H1 (cell line): ENCODE results near the gene ZFR. TPM values are rescaled to one million over a fixed set of nuclear protein-coding genes. Genes with fewer than 3 reads are reported as not detected.

Experiments used
- CTCF ChIA-PET: fragments of 300-600 bp; sonication (Branson Sonifier 250); formaldehyde crosslinking; loops from one replicate; lab custom pipeline; 2021; ENCODE audit not compliant: partially characterized antibody; lab: Charles Lee
- POLR2A ChIA-PET: fragments of 300-600 bp; sonication (Branson Sonifier 250); formaldehyde crosslinking; loops from one replicate; lab custom pipeline; 2021; ENCODE audit warnings: inconsistent platforms; ENCODE audit not compliant: partially characterized antibody; lab: Charles Lee
- DNase-seq, 2 experiments: peaks; one replicate each; pipeline versions ENCODE4 v3.0.0 to v3.0.0-alpha.2; 2010 to 2022; ENCODE audit warnings: low spot score in 2 of 2, low read depth in 1 of 2, mixed read lengths in 1 of 2
- FAIRE-seq: peaks from 2 replicates; lab custom pipeline; 2011; peaks lifted over from hg19 to GRCh38; lab: Jason Lieb, UNC
- H2AFZ ChIP-seq: 2 replicates; pipeline ENCODE4 v1.8.1; 2012; ENCODE audit warnings: low read length, inconsistent platforms
- H2AK5ac ChIP-seq: 2 replicates; pipeline ENCODE4 v1.6.1; 2013; ENCODE audit warnings: low read depth, low read length
- H2BK120ac ChIP-seq: replicated peaks from 2 replicates; pipeline ENCODE3; 2013; ENCODE audit warnings: low read depth, low read length, inconsistent platforms
- H2BK12ac ChIP-seq: 2 replicates; pipeline ENCODE4 v1.6.1; 2013; ENCODE audit warnings: low read depth, low read length
- H2BK15ac ChIP-seq: 2 replicates; pipeline ENCODE4 v1.6.1; 2013; ENCODE audit warnings: low read length
- H2BK20ac ChIP-seq: 2 replicates; pipeline ENCODE4 v1.6.1; 2013; ENCODE audit warnings: low read length
- H2BK5ac ChIP-seq: 2 replicates; pipeline ENCODE4 v1.6.1; 2013; ENCODE audit warnings: low read depth, low read length
- H3K14ac ChIP-seq: 2 replicates; pipeline ENCODE4 v1.6.1; 2013; ENCODE audit warnings: inconsistent platforms; ENCODE audit not compliant: insufficient read length
- H3K18ac ChIP-seq: 2 replicates; pipeline ENCODE4 v1.6.1; 2013; ENCODE audit warnings: low read length; ENCODE audit errors: extremely low read depth
- H3K23ac ChIP-seq: 2 replicates; pipeline ENCODE4 v1.6.1; 2013; ENCODE audit warnings: inconsistent platforms; ENCODE audit not compliant: insufficient read length
- H3K23me2 ChIP-seq: 2 replicates; pipeline ENCODE4 v1.6.1; 2013; ENCODE audit warnings: low read depth, low read length
- H3K27ac ChIP-seq: 2 replicates; pipeline ENCODE4 v1.6.1; 2011; ENCODE audit warnings: low read depth, low read length, inconsistent platforms
- H3K27me3 ChIP-seq, 4 experiments: replicated peaks in 1 of 4; 1 replicate in 1 of 4; 2 replicates in 3 of 4; pipeline versions ENCODE4 v1.6.1 to v1.8.1; 2011 to 2013; ENCODE audit warnings: low read length in 3 of 4, mild to moderate bottlenecking in 3 of 4, inconsistent platforms in 2 of 4, mixed read lengths in 2 of 4, moderate library complexity in 1 of 4; ENCODE audit not compliant: control insufficient read depth in 3 of 4, insufficient read depth in 3 of 4; ENCODE audit errors: extremely low read depth in 1 of 4
- H3K36me3 ChIP-seq, 4 experiments: 2 replicates each; pipeline versions ENCODE4 v1.6.1 to v1.8.1; 2011 to 2013; ENCODE audit warnings: mild to moderate bottlenecking in 4 of 4, low read length in 3 of 4, moderate library complexity in 2 of 4, control low read depth in 1 of 4, inconsistent platforms in 1 of 4; ENCODE audit not compliant: insufficient read depth in 4 of 4, control insufficient read depth in 2 of 4
- H3K4ac ChIP-seq: replicated peaks from 2 replicates; pipeline ENCODE3; 2013; ENCODE audit warnings: low read length, low read depth, mixed read lengths, inconsistent platforms; ENCODE audit not compliant: insufficient read length
- H3K4me1 ChIP-seq, 4 experiments: replicated peaks in 1 of 4; 1 replicate in 1 of 4; 2 replicates in 3 of 4; pipeline versions ENCODE4 v1.6.1 to v1.8.1; 2011 to 2013; ENCODE audit warnings: low read length in 3 of 4, inconsistent platforms in 2 of 4, mixed read lengths in 1 of 4; ENCODE audit not compliant: insufficient read depth in 4 of 4, control insufficient read depth in 3 of 4
- H3K4me2 ChIP-seq, 2 experiments: 2 replicates each; pipeline versions ENCODE4 v1.6.1 to v1.8.1; 2011 to 2013; ENCODE audit warnings: low read depth in 2 of 2, low read length in 2 of 2, control low read depth in 1 of 2, inconsistent platforms in 1 of 2, mild to moderate bottlenecking in 1 of 2; ENCODE audit not compliant: insufficient read depth in 1 of 2
- H3K4me3 ChIP-seq, 4 experiments: fragments of 200-600, 300-600 bp in 1 of 4; sonication (generic), shearing (Covaris generic), sonication (Bioruptor Twin) in 1 of 4; 2 replicates each; pipeline versions ENCODE4 v1.5.1 to v1.8.1; 2011 to 2016; ENCODE audit warnings: low read length in 4 of 4, low read depth in 3 of 4, control low read depth in 2 of 4, inconsistent platforms in 2 of 4, mild to moderate bottlenecking in 2 of 4, mixed read lengths in 1 of 4, moderate library complexity in 1 of 4; ENCODE audit not compliant: insufficient read depth in 2 of 4; ENCODE audit errors: extremely low read depth in 1 of 4
- H3K56ac ChIP-seq: replicated peaks from 2 replicates; pipeline ENCODE3; 2013; ENCODE audit warnings: low read depth, mild to moderate bottlenecking, mixed read lengths, low read length, inconsistent platforms; ENCODE audit not compliant: insufficient read length
- H3K79me1 ChIP-seq: 2 replicates; pipeline ENCODE4 v1.6.1; 2013; ENCODE audit warnings: low read depth, low read length, control low read depth
- H3K79me2 ChIP-seq, 2 experiments: 2 replicates each; pipeline versions ENCODE4 v1.6.1 to v1.8.1; 2012 to 2013; ENCODE audit warnings: low read length in 2 of 2, mild to moderate bottlenecking in 2 of 2, inconsistent platforms in 1 of 2; ENCODE audit not compliant: insufficient read depth in 2 of 2, control insufficient read depth in 1 of 2
- H3K9ac ChIP-seq, 4 experiments: replicated peaks in 1 of 4; 1 replicate in 1 of 4; 2 replicates in 3 of 4; pipeline versions ENCODE4 v1.6.1 to v1.8.1; 2011 to 2013; ENCODE audit warnings: low read depth in 3 of 4, low read length in 3 of 4, control low read depth in 2 of 4, mild to moderate bottlenecking in 2 of 4, moderate library complexity in 2 of 4, inconsistent platforms in 1 of 4; ENCODE audit errors: extremely low read depth in 1 of 4
- H3K9me3 ChIP-seq, 2 experiments: 2 replicates each; pipeline versions ENCODE4 v1.6.1 to v1.8.1; 2012 to 2013; ENCODE audit warnings: mild to moderate bottlenecking in 2 of 2, moderate library complexity in 2 of 2, control low read depth in 1 of 2, inconsistent platforms in 1 of 2, low read depth in 1 of 2, low read length in 1 of 2, mixed read lengths in 1 of 2; ENCODE audit not compliant: insufficient read depth in 2 of 2
- H4K20me1 ChIP-seq, 2 experiments: replicated peaks in 1 of 2; 2 replicates each; pipeline versions ENCODE3 to v1.8.1; 2011 to 2013; ENCODE audit warnings: inconsistent platforms in 2 of 2, low read length in 2 of 2, mild to moderate bottlenecking in 1 of 2; ENCODE audit not compliant: insufficient read depth in 2 of 2, control insufficient read depth in 1 of 2
- H4K5ac ChIP-seq: 2 replicates; pipeline ENCODE4 v1.6.1; 2013; ENCODE audit warnings: low read length, low read depth, mixed read lengths, inconsistent platforms; ENCODE audit not compliant: insufficient read length
- H4K8ac ChIP-seq: 2 replicates; pipeline ENCODE4 v1.8.0; 2013; ENCODE audit warnings: mild to moderate bottlenecking, moderate library complexity, low read length, inconsistent platforms; ENCODE audit not compliant: insufficient read depth; ENCODE audit errors: extremely low read depth
- H4K91ac ChIP-seq: replicated peaks from 2 replicates; pipeline ENCODE3; 2013; ENCODE audit warnings: low read length, mixed read lengths, inconsistent platforms; ENCODE audit not compliant: insufficient read length
- ATF3 ChIP-seq: IDR thresholded peaks from 2 replicates; pipeline ENCODE4 v1.6.1; 2011; ENCODE audit warnings: low read depth, mild to moderate bottlenecking, low read length; ENCODE audit not compliant: insufficient read depth
- BACH1 ChIP-seq: IDR thresholded peaks from 2 replicates; pipeline ENCODE4 v1.6.1; 2012; ENCODE audit warnings: low read length, improper control_type of control experiment
- BRCA1 ChIP-seq: IDR thresholded peaks from 2 replicates; pipeline ENCODE4 v1.6.1; 2012; ENCODE audit warnings: low read depth, low read length, improper control_type of control experiment
- CEBPB ChIP-seq: IDR thresholded peaks from 2 replicates; pipeline ENCODE4 v1.6.1; 2012; ENCODE audit warnings: low read depth, low read length
- CHD2 ChIP-seq: IDR thresholded peaks from 2 replicates; pipeline ENCODE4 v1.6.1; 2012; ENCODE audit warnings: low read length, improper control_type of control experiment
- GTF2F1 ChIP-seq: IDR thresholded peaks from 2 replicates; pipeline ENCODE4 v1.6.1; 2012; ENCODE audit warnings: low read depth, low read length, improper control_type of control experiment, borderline replicate concordance
- JUN ChIP-seq: IDR thresholded peaks from 2 replicates; pipeline ENCODE4 v1.6.1; 2011; ENCODE audit warnings: low read depth, mild to moderate bottlenecking, improper control_type of control experiment, low read length
- KDM4A ChIP-seq: IDR thresholded peaks from one replicate; pipeline ENCODE4 v1.7.1; 2012; ENCODE audit warnings: low read depth, mild to moderate bottlenecking, moderate library complexity, low read length, inconsistent platforms; ENCODE audit not compliant: severe bottlenecking
- PHF8 ChIP-seq: fragments of 200-600 bp; sonication (generic); conservative IDR thresholded peaks from 2 replicates; pipeline ENCODE4 v1.7.1; 2012; ENCODE audit warnings: low read depth, mild to moderate bottlenecking, inconsistent platforms, low read length, moderate library complexity
- RNF2 ChIP-seq: fragments of 200-900, 300-1000 bp; sonication (generic); IDR thresholded peaks from 2 replicates; pipeline ENCODE4 v1.7.1; 2016; ENCODE audit warnings: borderline replicate concordance, low read depth, mild to moderate bottlenecking, antibody characterized with exemption, low read length; ENCODE audit not compliant: poor library complexity, severe bottlenecking; ENCODE audit errors: missing control alignments
- SUZ12 ChIP-seq: fragments of 200-600 bp; sonication (generic); IDR thresholded peaks from 2 replicates; pipeline ENCODE4 v1.6.1; 2012; ENCODE audit warnings: mild to moderate bottlenecking, inconsistent platforms, low read length, moderate library complexity, mixed read lengths
- ZNF274 ChIP-seq: IDR thresholded peaks from 2 replicates; pipeline ENCODE4 v1.7.0; 2012; ENCODE audit warnings: low read length, borderline replicate concordance; ENCODE audit errors: extremely low read depth
- WGBS, 2 experiments: shearing (Covaris generic) in 1 of 2; methylation state at CpG; one replicate each; pipeline versions ENCODE4 v1.1.6 to v1.1.7; 2013 to 2015; ENCODE audit warnings: low lambda C conversion rate in 2 of 2, mixed read lengths in 2 of 2, inconsistent platforms in 1 of 2, low coverage in 1 of 2, missing lambda C conversion rate in 1 of 2; ENCODE audit not compliant: insufficient replicate concordance in 2 of 2, insufficient coverage in 1 of 2, insufficient read length in 1 of 2; ENCODE audit errors: extremely low coverage in 1 of 2, missing lambda C conversion rate in 1 of 2; 5-methylcytosine and 5-hydroxymethylcytosine counted together
- polyA plus RNA-seq, 7 experiments: library from polyadenylated mRNA; depleted of rRNA in 3 of 7; stranded (reverse) in 5 of 7; unstranded in 2 of 7; fragments of >200 nt in 5 of 7; fragments of 200-250 nt in 2 of 7; gene quantifications; 1 replicate in 5 of 7; 2 replicates in 1 of 7; 4 replicates in 1 of 7; pipeline versions ENCODE4 v1.2.1 to v1.2.3, GENCODE V29; 2011 to 2013; ENCODE audit warnings: missing spikeins in 2 of 7, mixed read lengths in 2 of 7
- total RNA-seq: library from RNA; stranded (reverse); fragmentation: NEBNext Ultra II Directional; extraction: Animal tissue kit (Norgen Biotek cat#: 25700); gene quantifications from 2 replicates; pipeline ENCODE4 v1.2.1, GENCODE V29; 2021

Gene ZFR
- total and polyA plus RNA-seq, 2 of the 8 experiments (the other 6 are each of a cell fraction or from before 2014, with no cell fraction given) = 68.8 to 92.7 TPM

DNA sequence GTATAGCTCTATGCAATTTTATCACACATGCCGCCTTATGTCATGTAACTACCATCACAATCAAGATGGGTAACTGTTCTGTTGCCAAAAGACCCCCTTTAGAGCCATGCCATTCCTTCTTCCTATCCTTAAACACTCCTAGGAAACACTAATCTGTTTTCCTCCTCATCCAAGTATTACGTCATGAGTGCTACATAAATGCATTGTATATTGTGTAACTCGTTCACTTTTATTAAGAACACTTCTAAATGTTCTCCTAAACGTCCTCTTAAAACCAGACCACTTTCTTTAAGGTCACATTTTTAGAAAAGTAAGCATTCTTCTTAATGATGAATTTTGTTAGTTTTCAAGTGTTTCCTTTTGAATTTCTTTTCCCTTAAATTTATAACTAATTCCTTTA lies 82.0 kb downstream of the ZFR start:
- Histone ChIP-seq H4K5ac (no peak overlapping the region), H2BK120ac (no peak overlapping the region), H3K4me2 (no peak overlapping the region), H4K20me1 (no peaks in the 10 kb centered on the region), H2AFZ (no peak overlapping the region), H3K18ac (no peak overlapping the region), H3K27ac (no peak overlapping the region), H2BK5ac (no peak overlapping the region), H3K23ac (no peak overlapping the region), H3K56ac (no peak overlapping the region), H3K79me1 (no peaks in the 10 kb centered on the region), H3K27me3 (no peaks in the 10 kb centered on the region), H3K9me3 (no peaks in the 10 kb centered on the region), H3K23me2 (no peaks in the 10 kb centered on the region), H4K8ac (no peak overlapping the region), H3K4ac (no peak overlapping the region), H3K9ac (no peak overlapping the region), H3K4me1 (peaks cover 0 to 2% (median 0%) of the 10 kb centered on the region in 4 experiments; a peak in 1 of 7 replicates), H4K91ac (no peak overlapping the region), H3K4me3 (no peak overlapping the region), H2BK20ac (no peak overlapping the region), H2AK5ac (no peak overlapping the region), H2BK15ac (no peak overlapping the region), H2BK12ac (no peak overlapping the region), H3K14ac (no peak overlapping the region), H3K79me2 (no peaks in the 10 kb centered on the region), H3K36me3 (peaks cover 0 to 24% (median 5%) of the 10 kb centered on the region in 4 experiments; a peak in 5 of 8 replicates)
- FAIRE-seq (no peak), DNase-seq (no peak)
- ChIA-PET POLR2A (no interaction called here), CTCF (no interaction called here)
- 84% methylated on average over 4 of the region's 4 CpGs; no CpG with 5 or more reads in 1 of the 2 experiments for WGBS, 2 experiments
- no peak for TF ChIP-seq JUN
- TF ChIP-seq CHD2 = no peak
- no peak for TF ChIP-seq GTF2F1
- no peak for TF ChIP-seq CEBPB
- no peak for TF ChIP-seq RNF2
- no peak for TF ChIP-seq KDM4A
- TF ChIP-seq PHF8 = no peak
- no peak for TF ChIP-seq ATF3
- no peak for TF ChIP-seq ZNF274
- TF ChIP-seq BRCA1 = no peak
- TF ChIP-seq BACH1 = no peak
- no peak for TF ChIP-seq SUZ12
